H7 (cell line): ENCODE measurements around the gene RRAGD. TPM values are rescaled to one million over a fixed set of nuclear protein-coding genes. Genes with fewer than 3 reads are reported as not detected.

Source experiments
- DNase-seq: peaks from one replicate; pipeline ENCODE4 v3.0.0; 2012
- H3K27me3 ChIP-seq: 2 replicates; pipeline ENCODE4 v1.6.0; 2011; ENCODE audit warnings: mild to moderate bottlenecking, low read length; ENCODE audit not compliant: control insufficient read depth, insufficient read depth
- H3K36me3 ChIP-seq: replicated peaks from 2 replicates; pipeline ENCODE4 v1.5.1; 2011; ENCODE audit warnings: low read length; ENCODE audit not compliant: control insufficient read depth, insufficient read depth
- H3K4me3 ChIP-seq: 2 replicates; pipeline ENCODE4 v1.5.1; 2011; ENCODE audit warnings: low read depth, mild to moderate bottlenecking, control low read depth, low read length, moderate library complexity; ENCODE audit not compliant: insufficient read depth
- total RNA-seq: library from RNA; depleted of rRNA; stranded (reverse); fragments of >200 nt; shearing (Covaris generic); gene quantifications from 2 replicates; pipeline ENCODE4 v1.2.3, GENCODE V29; 2014

The RRAGD gene
- total RNA-seq, 1 experiment from 2014 or later, result 16.0 TPM

GRCh38 chr6:89353118-89353556 is 58.9 kb downstream of the RRAGD start:
- Histone ChIP-seq H3K27me3 (peaks cover 8% of the 10 kb centered on the region; the same call in 1 of the 2 replicates), H3K36me3 (no peaks in the 10 kb centered on the region), H3K4me3 (peak overlapping the region; percentile 76)
- DNase-seq, result no peak

DNA sequence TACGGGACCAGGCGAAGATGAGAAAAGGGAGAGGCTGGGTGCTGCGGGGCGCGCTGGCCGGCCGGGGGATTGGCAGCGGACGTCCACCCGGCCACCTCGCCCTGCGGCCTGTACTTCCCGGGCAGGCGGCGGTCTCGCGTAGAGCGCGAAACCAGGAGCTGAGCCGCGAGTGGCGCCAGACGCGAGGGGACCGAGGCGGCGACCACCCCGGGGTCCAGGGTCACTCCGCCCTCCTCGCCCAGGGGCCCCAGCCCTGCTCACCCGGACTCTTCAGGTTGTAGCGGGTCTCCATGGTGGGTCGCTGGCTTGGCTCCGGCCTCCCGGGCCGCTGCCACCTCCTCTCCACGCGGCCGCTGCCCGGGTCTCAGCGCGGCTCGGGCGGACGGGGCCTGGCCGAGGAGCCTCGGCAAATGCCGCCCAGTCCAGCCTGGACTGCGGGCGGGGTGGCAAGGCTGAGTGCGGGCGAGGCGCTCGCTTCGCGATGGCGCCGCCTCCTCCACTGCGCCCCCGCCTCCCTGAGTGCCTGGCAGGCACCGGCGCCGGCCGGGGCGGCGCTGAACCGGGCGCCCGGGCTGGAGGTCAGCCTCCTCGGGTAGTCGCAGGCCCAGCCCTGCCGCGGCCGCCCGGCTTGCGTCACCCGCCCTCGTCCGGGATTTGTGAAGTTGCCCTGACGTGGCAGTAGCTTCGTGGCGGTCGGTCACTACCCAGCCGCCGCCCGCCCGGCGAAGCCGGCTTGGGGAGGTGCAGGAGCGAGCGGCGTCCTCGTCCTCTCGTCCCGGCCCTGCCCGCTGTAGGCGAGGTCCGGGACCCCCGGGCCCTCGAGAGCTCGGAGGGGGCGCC is 59.6 kb downstream of the RRAGD start, which contains the start of gene UBE2J1:
Gene UBE2J1, minus strand, starts transcription at position 445 of the 840 bp plus-strand sequence. Its CDS starts 153 bp downstream, at position 292.
- Histone ChIP-seq H3K27me3 (peaks cover 8% of the 10 kb centered on the region; the same call in 1 of the 2 replicates), H3K36me3 (no peaks in the 10 kb centered on the region), H3K4me3 (peak within 1 kb of the TSS; percentile 76)
- DNase-seq, result peak; percentile 90

GRCh38 chr6:89351671-89352277 is 60.3 kb downstream of the RRAGD start:
- H3K36me3 ChIP-seq, result no peaks in the 10 kb centered on the region
- DNase-seq, result no peak
- peak overlapping the region; percentile 76 for H3K4me3 ChIP-seq
- H3K27me3 ChIP-seq, result peaks cover 8% of the 10 kb centered on the region; the same call in 1 of the 2 replicates

DNA sequence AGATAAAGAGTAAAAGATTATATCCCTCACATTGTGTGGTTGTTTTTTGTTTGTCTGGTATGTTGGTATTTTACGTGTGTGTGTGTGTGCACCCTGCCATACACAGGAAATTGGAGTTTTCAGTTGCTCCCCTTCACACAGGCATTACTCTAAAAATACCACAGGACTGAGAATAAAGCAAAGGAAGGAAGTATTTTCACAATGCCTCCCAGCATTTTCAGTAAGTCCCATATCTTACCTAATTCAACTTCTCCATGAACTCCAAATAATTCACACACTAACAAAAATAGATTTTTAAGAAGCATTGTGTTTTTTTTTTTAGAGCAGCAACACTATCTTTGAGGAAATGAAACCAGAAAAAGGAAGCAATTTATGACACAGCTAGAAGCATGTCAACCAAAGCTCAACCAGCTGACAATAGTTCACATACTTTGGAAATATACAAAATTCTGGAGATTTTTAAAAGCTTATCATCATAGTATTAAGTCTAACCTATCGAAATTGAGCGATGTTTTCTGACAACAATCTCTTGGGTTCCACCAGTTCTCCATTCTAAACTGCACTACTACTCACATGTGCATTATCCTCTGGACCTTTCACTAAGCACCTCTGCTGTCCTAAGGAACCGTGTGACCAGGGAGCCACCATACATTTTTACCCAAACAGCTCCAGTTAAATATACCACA is 61.6 kb downstream of the RRAGD start:
- Histone ChIP-seq H3K36me3 (no peaks in the 10 kb centered on the region), H3K4me3 (no peak overlapping the region), H3K27me3 (peaks cover 8% of the 10 kb centered on the region; the same call in 1 of the 2 replicates)
- DNase-seq, result no peak

GRCh38 chr6:89348372-89348771 is 63.7 kb downstream of the RRAGD start:
- Histone ChIP-seq H3K36me3 (no peaks in the 10 kb centered on the region), H3K27me3 (peaks cover 6% of the 10 kb centered on the region; the same call in 1 of the 2 replicates), H3K4me3 (no peak overlapping the region)
- no peak for DNase-seq

DNA sequence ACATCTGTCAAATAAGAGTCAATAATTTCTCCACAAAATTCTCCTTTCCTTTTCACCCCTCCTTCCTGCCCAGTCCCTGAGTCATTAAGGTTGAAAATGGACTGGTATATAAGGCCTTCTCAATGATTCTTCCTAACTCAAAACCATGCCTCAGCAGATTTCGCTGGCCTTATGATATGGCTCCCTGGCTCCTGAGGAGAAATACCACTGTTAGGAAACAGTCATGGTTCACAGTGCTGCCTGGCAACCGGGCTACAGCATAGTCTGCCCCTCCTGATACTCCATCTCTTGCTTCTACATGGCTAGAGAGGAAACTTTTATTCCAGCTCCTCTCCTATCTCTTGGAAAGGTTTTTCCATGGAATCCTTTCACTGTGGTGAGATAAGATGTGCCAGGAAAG is 64.2 kb downstream of the RRAGD start:
- DNase-seq, result no peak
- no peak overlapping the region for H3K4me3 ChIP-seq

GRCh38 chr6:89346433-89346832 is 65.6 kb downstream of the RRAGD start:
- H3K36me3 ChIP-seq, result no peaks in the 10 kb centered on the region
- H3K27me3 ChIP-seq, result no peaks in the 10 kb centered on the region
- no peak for DNase-seq
- H3K4me3 ChIP-seq, result no peak overlapping the region

More for the DNA sequence above, 64.2 kb downstream of the RRAGD start:
- Histone ChIP-seq H3K36me3 (no peaks in the 10 kb centered on the region), H3K27me3 (peaks cover 6% of the 10 kb centered on the region; the same call in 1 of the 2 replicates)

DNA sequence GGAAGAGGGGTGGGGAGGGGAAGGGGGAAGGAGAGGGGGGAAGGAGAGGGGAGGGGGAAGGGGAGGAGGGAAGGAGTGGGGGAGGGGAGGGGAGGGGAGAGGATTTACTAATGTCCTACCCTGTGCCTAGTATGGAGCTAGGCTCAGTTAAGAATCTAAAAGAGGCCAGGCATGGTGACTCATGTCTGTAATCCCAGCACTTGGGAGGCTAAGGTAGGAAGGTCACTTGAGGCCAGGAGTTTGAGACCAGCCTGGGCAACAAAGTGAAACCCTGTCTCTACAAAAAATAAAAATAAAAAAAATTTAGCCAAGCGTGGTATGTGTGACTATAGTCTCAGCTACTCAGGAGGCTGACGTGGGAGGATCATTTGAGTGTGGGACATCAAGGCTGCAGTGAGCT is 72.5 kb downstream of the RRAGD start:
- Histone ChIP-seq H3K4me3 (no peak overlapping the region), H3K36me3 (no peaks in the 10 kb centered on the region), H3K27me3 (no peaks in the 10 kb centered on the region)
- DNase-seq, result no peak

GRCh38 chr6:89335164-89335563 is 76.9 kb downstream of the RRAGD start:
- H3K4me3 ChIP-seq, result no peak overlapping the region
- no peaks in the 10 kb centered on the region for H3K36me3 ChIP-seq
- DNase-seq, result no peak
- H3K27me3 ChIP-seq, result no peaks in the 10 kb centered on the region

DNA sequence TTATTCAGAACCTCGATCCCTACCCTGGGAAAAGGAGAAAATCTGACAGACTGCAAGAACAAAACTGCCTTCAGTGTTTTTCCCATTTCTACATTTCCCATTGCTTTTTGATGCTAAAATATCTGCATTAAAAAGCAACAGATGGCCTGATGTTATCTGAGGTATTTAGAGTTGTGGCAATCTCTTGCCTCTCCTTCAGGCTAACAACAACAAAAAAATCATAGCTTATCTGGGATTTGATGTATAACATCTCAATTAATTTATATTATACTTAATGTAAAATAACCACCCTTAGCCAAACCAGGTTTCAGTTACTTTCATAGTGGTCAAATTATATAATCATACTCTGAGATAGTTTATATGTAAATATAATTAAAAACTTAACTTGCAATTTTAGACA is 81.2 kb downstream of the RRAGD start:
- no peaks in the 10 kb centered on the region for H3K27me3 ChIP-seq
- DNase-seq, result no peak
- no peaks in the 10 kb centered on the region for H3K36me3 ChIP-seq
- H3K4me3 ChIP-seq, result no peak overlapping the region

- Histone ChIP-seq H3K36me3 (no peaks in the 10 kb centered on the region), H3K4me3 (no peak overlapping the region), H3K27me3 (no peaks in the 10 kb centered on the region)
- no peak for DNase-seq
These were observed 83.1 kb downstream of the RRAGD start for GRCh38 chr6:89328976-89329375.

GRCh38 chr6:89324304-89324703 is 87.8 kb downstream of the RRAGD start:
- Histone ChIP-seq H3K27me3 (no peaks in the 10 kb centered on the region), H3K4me3 (no peak overlapping the region), H3K36me3 (no peaks in the 10 kb centered on the region)
- no peak for DNase-seq

DNA sequence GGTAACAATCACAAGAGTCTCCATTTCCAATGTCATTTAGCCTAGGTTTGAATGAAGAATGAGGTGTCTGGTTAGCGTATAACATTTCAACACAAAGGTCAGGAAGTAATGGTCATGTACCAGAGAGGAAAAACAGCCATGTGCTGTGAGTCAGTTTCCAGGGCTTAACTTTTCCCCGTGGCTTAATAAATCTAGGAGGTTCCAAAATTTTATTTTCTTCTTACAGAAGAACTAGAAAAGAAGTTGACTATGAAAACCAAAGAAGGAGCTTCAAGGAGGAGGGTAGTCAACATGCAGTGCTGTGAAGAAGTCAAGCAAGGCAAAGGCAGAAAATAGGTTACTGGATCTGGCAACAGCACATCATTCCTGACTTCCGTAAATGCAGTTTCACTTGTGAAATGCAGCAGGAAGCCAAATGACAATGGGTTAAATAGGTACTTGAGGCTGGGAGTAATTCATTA is 88.5 kb downstream of the RRAGD start:
- no peaks in the 10 kb centered on the region for H3K27me3 ChIP-seq
- H3K4me3 ChIP-seq, result no peak overlapping the region
- no peak for DNase-seq
- no peaks in the 10 kb centered on the region for H3K36me3 ChIP-seq

GRCh38 chr6:89321131-89321970 is 90.7 kb downstream of the RRAGD start:
- DNase-seq, result no peak
- Histone ChIP-seq H3K4me3 (no peak overlapping the region), H3K27me3 (no peaks in the 10 kb centered on the region)

More at GRCh38 chr6:89321131-89321970, 90.7 kb downstream of the RRAGD start:
- no peaks in the 10 kb centered on the region for H3K36me3 ChIP-seq
